Panc1 (cell line): ENCODE results near the gene MYLK. TPM values are rescaled to one million over a fixed set of nuclear protein-coding genes. Genes with fewer than 3 reads are reported as not detected.

Source experiments
- ATAC-seq: fragments of 200-7000 bp; cut with Tn5 transposase; 2 replicates; pipeline ENCODE4 v1.9.1; 2020; ENCODE audit warnings: mild to moderate bottlenecking, moderate library complexity
- BruUV-seq: library from RNA; stranded (reverse); fragments of 400-500 nt; replicated peaks from 2 replicates; lab custom pipeline; 2021; lab: Mats Ljungman, UMichigan
- CTCF ChIA-PET: fragments of 300-600 bp; sonication (Branson Sonifier 250); formaldehyde crosslinking; loops from one replicate; lab custom pipeline; 2022; ENCODE audit warnings: antibody characterized with exemption; lab: Charles Lee
- POLR2A ChIA-PET: fragments of 300-600 bp; sonication (Branson Sonifier 250); formaldehyde crosslinking; loops from one replicate; lab custom pipeline; 2022; ENCODE audit warnings: antibody characterized with exemption; lab: Charles Lee
- DNase-seq: peaks from one replicate; pipeline ENCODE4 v3.0.0-alpha.2; 2010; ENCODE audit warnings: low read depth, low spot score
- H3K27ac ChIP-seq: 2 replicates; pipeline ENCODE4 v1.5.1; 2011; ENCODE audit warnings: mild to moderate bottlenecking, low read length, inconsistent platforms
- H3K27me3 ChIP-seq: fragments of 200-500 bp; sonication (Bioruptor generic); 2 replicates; pipeline ENCODE4 v1.6.0; 2014; ENCODE audit warnings: low read length, inconsistent platforms; ENCODE audit not compliant: control insufficient read depth, insufficient read depth
- H3K36me3 ChIP-seq: fragments of 200-500 bp; sonication (Bioruptor generic); 2 replicates; pipeline ENCODE4 v1.5.1; 2014; ENCODE audit warnings: inconsistent platforms, mild to moderate bottlenecking, low read length, moderate library complexity; ENCODE audit not compliant: control insufficient read depth, insufficient read depth
- H3K4me1 ChIP-seq: 2 replicates; pipeline ENCODE4 v1.5.1; 2011; ENCODE audit warnings: inconsistent platforms, mild to moderate bottlenecking, low read length, moderate library complexity; ENCODE audit not compliant: control insufficient read depth, insufficient read depth
- H3K4me3 ChIP-seq, 2 experiments: 2 replicates each; pipeline ENCODE4 v1.5.1; 2011 to 2012; ENCODE audit warnings: low read depth in 2 of 2, low read length in 2 of 2, mild to moderate bottlenecking in 2 of 2, inconsistent platforms in 1 of 2, moderate library complexity in 1 of 2
- H3K9me3 ChIP-seq: fragments of 200-500 bp; sonication (Bioruptor generic); 2 replicates; pipeline ENCODE4 v1.5.1; 2014; ENCODE audit warnings: low read depth, mild to moderate bottlenecking, inconsistent platforms, low read length, moderate library complexity; ENCODE audit not compliant: control insufficient read depth, insufficient read depth
- POLR2AphosphoS5 ChIP-seq: IDR thresholded peaks from 2 replicates; pipeline ENCODE4 v1.6.1; 2012; ENCODE audit warnings: mild to moderate bottlenecking, low read depth, low read length, moderate library complexity
- SIN3A ChIP-seq: IDR thresholded peaks from 2 replicates; pipeline ENCODE4 v1.6.1; 2012; ENCODE audit warnings: low read depth, mild to moderate bottlenecking, low read length, moderate library complexity, borderline replicate concordance; ENCODE audit not compliant: insufficient read depth
- TCF7L2 ChIP-seq: IDR thresholded peaks from 2 replicates; pipeline ENCODE4 v1.6.1; 2011; ENCODE audit warnings: mild to moderate bottlenecking, low read depth, low read length, inconsistent platforms
- in situ Hi-C: cut with HindIII; loops from 2 replicates; pipeline ENCODE4 v1.10.0; 2016; ENCODE audit warnings: low sequenced_read_pairs, low pct_unique_long_range_greater_than_20kb
- intact Hi-C: fragments of 100-400 bp; cut with micrococcal nuclease; formaldehyde crosslinking; loops from one replicate; pipeline ENCODE4 v1.10.0; 2022; ENCODE audit not compliant: unreplicated experiment
- total RNA-seq: library from RNA; stranded (reverse); gene quantifications from one replicate; pipeline ENCODE4 v1.2.1, GENCODE V29; 2021; ENCODE audit not compliant: unreplicated experiment
- TF ChIP-seq, protein P1 (sequence below), 2 experiments: IDR thresholded peaks; 2 replicates each; pipeline ENCODE4 v1.6.1; 2011 to 2012; ENCODE audit warnings: low read depth in 2 of 2, control low read depth in 1 of 2, low read length in 1 of 2, mild to moderate bottlenecking in 1 of 2, moderate library complexity in 1 of 2; ENCODE audit not compliant: insufficient read depth in 1 of 2
- TF ChIP-seq, protein P2 (sequence below): fragments of 450-650 bp; IDR thresholded peaks from 2 replicates; pipeline ENCODE4 v1.5.1; 2017; ENCODE audit warnings: mild to moderate bottlenecking

Gene MYLK
- total RNA-seq, 1 experiment from 2014 or later: 29.7 TPM

GRCh38 chr3:123841476-123842238 lies 42.5 kb downstream of the MYLK start:
- no peak for ATAC-seq
- Histone ChIP-seq H3K27ac (no peak overlapping the region), H3K4me1 (no peaks in the 10 kb centered on the region), H3K27me3 (no peaks in the 10 kb centered on the region), H3K4me3 (no peak overlapping the region), H3K36me3 (no peaks in the 10 kb centered on the region), H3K9me3 (peaks cover 26% of the 10 kb centered on the region)
- ChIA-PET CTCF (interaction anchor here (0.6 kb wide), 1 partner anchor 52 kb away, joined by 4 read pairs; no protein-coding TSS in a partner anchor), POLR2A (no interaction called here)
- TF ChIP-seq POLR2AphosphoS5 (no peak), TCF7L2 (no peak), SIN3A (no peak)
- TF ChIP-seq, protein P1, sequence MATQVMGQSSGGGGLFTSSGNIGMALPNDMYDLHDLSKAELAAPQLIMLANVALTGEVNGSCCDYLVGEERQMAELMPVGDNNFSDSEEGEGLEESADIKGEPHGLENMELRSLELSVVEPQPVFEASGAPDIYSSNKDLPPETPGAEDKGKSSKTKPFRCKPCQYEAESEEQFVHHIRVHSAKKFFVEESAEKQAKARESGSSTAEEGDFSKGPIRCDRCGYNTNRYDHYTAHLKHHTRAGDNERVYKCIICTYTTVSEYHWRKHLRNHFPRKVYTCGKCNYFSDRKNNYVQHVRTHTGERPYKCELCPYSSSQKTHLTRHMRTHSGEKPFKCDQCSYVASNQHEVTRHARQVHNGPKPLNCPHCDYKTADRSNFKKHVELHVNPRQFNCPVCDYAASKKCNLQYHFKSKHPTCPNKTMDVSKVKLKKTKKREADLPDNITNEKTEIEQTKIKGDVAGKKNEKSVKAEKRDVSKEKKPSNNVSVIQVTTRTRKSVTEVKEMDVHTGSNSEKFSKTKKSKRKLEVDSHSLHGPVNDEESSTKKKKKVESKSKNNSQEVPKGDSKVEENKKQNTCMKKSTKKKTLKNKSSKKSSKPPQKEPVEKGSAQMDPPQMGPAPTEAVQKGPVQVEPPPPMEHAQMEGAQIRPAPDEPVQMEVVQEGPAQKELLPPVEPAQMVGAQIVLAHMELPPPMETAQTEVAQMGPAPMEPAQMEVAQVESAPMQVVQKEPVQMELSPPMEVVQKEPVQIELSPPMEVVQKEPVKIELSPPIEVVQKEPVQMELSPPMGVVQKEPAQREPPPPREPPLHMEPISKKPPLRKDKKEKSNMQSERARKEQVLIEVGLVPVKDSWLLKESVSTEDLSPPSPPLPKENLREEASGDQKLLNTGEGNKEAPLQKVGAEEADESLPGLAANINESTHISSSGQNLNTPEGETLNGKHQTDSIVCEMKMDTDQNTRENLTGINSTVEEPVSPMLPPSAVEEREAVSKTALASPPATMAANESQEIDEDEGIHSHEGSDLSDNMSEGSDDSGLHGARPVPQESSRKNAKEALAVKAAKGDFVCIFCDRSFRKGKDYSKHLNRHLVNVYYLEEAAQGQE (IDR thresholded peaks at IDR 0.05; ENCODE audit: insufficient read depth in 1 of 2, low read depth in 2 of 2, low read length in 1 of 2): no peak
- TF ChIP-seq, protein P2, sequence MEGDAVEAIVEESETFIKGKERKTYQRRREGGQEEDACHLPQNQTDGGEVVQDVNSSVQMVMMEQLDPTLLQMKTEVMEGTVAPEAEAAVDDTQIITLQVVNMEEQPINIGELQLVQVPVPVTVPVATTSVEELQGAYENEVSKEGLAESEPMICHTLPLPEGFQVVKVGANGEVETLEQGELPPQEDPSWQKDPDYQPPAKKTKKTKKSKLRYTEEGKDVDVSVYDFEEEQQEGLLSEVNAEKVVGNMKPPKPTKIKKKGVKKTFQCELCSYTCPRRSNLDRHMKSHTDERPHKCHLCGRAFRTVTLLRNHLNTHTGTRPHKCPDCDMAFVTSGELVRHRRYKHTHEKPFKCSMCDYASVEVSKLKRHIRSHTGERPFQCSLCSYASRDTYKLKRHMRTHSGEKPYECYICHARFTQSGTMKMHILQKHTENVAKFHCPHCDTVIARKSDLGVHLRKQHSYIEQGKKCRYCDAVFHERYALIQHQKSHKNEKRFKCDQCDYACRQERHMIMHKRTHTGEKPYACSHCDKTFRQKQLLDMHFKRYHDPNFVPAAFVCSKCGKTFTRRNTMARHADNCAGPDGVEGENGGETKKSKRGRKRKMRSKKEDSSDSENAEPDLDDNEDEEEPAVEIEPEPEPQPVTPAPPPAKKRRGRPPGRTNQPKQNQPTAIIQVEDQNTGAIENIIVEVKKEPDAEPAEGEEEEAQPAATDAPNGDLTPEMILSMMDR: no peak
- in situ Hi-C loops: no loop called here
- no peak for DNase-seq
- BruUV-seq: no TSS peak
- intact Hi-C loops: no loop called here

GRCh38 chr3:123840961-123841360 lies 43.2 kb downstream of the MYLK start:
- Histone ChIP-seq H3K27ac (no peak overlapping the region), H3K9me3 (peaks cover 23% of the 10 kb centered on the region), H3K4me1 (no peaks in the 10 kb centered on the region), H3K36me3 (no peaks in the 10 kb centered on the region), H3K27me3 (no peaks in the 10 kb centered on the region), H3K4me3 (no peak overlapping the region)
- no peak for DNase-seq
- CTCF ChIA-PET: no interaction called here
- POLR2A ChIA-PET: no interaction called here
- TF ChIP-seq, protein P1 (IDR thresholded peaks at IDR 0.05; ENCODE audit: insufficient read depth in 1 of 2, low read depth in 2 of 2, low read length in 1 of 2): no peak
- TF ChIP-seq SIN3A (no peak), POLR2AphosphoS5 (no peak), TCF7L2 (no peak)
- TF ChIP-seq, protein P2: no peak
- no peak for ATAC-seq
- in situ Hi-C loops (no loop called here), intact Hi-C loops (no loop called here)
- no TSS peak for BruUV-seq
